ENCODE data around the gene CECR2.

GRCh38 chr22:17549655-17550054, 180.4 kb downstream of the CECR2 start:
- no peak for TF ChIP-seq POLR2AphosphoS5 (IDR thresholded peaks at IDR 0.05; ENCODE audit: borderline replicate concordance, low read depth, low read length)
- no peak for TF ChIP-seq EZH2 (IDR thresholded peaks at IDR 0.05)

Data from SK-N-MC (cell line).